Esophagus (tissue), 2 donors: ENCODE measurements around the gene FGD6. TPM values are rescaled to one million over a fixed set of nuclear protein-coding genes. Genes with fewer than 3 reads are reported as not detected.
A peak's percentile ranks its signal among the peaks of the same experiment; 100 is the strongest.

Experiments
- H3K27ac ChIP-seq, 2 donors: one replicate each; pipeline ENCODE4 v1.5.1; 2013; ENCODE audit warnings: low read depth in 2 of 2, mild to moderate bottlenecking in 2 of 2, inconsistent platforms in 1 of 2, low read length in 1 of 2, moderate library complexity in 1 of 2
- H3K27me3 ChIP-seq, 2 donors: one replicate each; pipeline ENCODE4 v1.6.1; 2013; ENCODE audit warnings: low read length in 2 of 2, control low read depth in 1 of 2, mild to moderate bottlenecking in 1 of 2; ENCODE audit not compliant: insufficient read depth in 2 of 2, control insufficient read depth in 1 of 2
- H3K36me3 ChIP-seq, 2 donors: one replicate each; pipeline ENCODE4 v1.6.1; 2013; ENCODE audit warnings: low read length in 1 of 2; ENCODE audit not compliant: control insufficient read depth in 2 of 2, insufficient read depth in 2 of 2
- H3K4me1 ChIP-seq, 2 donors: one replicate each; pipeline ENCODE4 v1.6.1; 2013; ENCODE audit warnings: low read length in 1 of 2; ENCODE audit not compliant: control insufficient read depth in 2 of 2, insufficient read depth in 2 of 2
- H3K4me3 ChIP-seq, 2 donors: one replicate each; pipeline ENCODE4 v1.5.1; 2013; ENCODE audit warnings: low read length in 2 of 2, mild to moderate bottlenecking in 2 of 2, low read depth in 1 of 2, moderate library complexity in 1 of 2
- H3K9me3 ChIP-seq, 2 donors: one replicate each; pipeline ENCODE4 v1.6.1; 2013; ENCODE audit warnings: mild to moderate bottlenecking in 2 of 2, low read depth in 1 of 2, low read length in 1 of 2, moderate library complexity in 1 of 2; ENCODE audit not compliant: control insufficient read depth in 2 of 2, insufficient read depth in 1 of 2
- WGBS, 2 donors: extraction: QIAGEN DNeasy Blood & Tissue Kit; methylation state at CpG; one replicate each; pipeline ENCODE4 v1.1.7; 2013; 5-methylcytosine and 5-hydroxymethylcytosine counted together
- polyA plus RNA-seq, 2 donors: library from polyadenylated mRNA; stranded (reverse); fragments of 200-250 nt; gene quantifications; one replicate each; pipeline ENCODE4 v1.2.3, GENCODE V29; 2013
- donor health status: healthy with polysubstance abuse.
- donor health status: Bipolar disorder and iron deficiency.

The FGD6 gene
- polyA plus RNA-seq, 2 donors = 2.2 to 2.3 TPM

- Histone ChIP-seq H3K27me3 (no peaks in the 10 kb centered on the region), H3K4me3 (no peak overlapping the region), H3K9me3 (no peaks in the 10 kb centered on the region), H3K36me3 (no peaks in the 10 kb centered on the region), H3K27ac (peak overlapping the region; percentile 42 to 67), H3K4me1 (peaks cover 0 to 3% of the 10 kb centered on the region in 2 donors)
- 20 to 28% methylated on average over 8 of the region's 8 CpGs for WGBS, 2 donors
Observed at GRCh38 chr12:95173392-95174251, 43.6 kb downstream of the FGD6 start.

GRCh38 chr12:95169368-95169767 is 47.9 kb downstream of the FGD6 start:
- Histone ChIP-seq H3K9me3 (no peaks in the 10 kb centered on the region), H3K36me3 (no peaks in the 10 kb centered on the region), H3K27ac (no peak overlapping the region), H3K27me3 (no peaks in the 10 kb centered on the region), H3K4me1 (peaks cover 0 to 3% of the 10 kb centered on the region in 2 donors), H3K4me3 (no peak overlapping the region)
- 49 to 56% methylated on average over 4 of the region's 4 CpGs for WGBS, 2 donors

GRCh38 chr12:95168746-95169145 is 48.5 kb downstream of the FGD6 start:
- Histone ChIP-seq H3K36me3 (no peaks in the 10 kb centered on the region), H3K4me3 (no peak overlapping the region), H3K27me3 (no peaks in the 10 kb centered on the region), H3K9me3 (no peaks in the 10 kb centered on the region), H3K4me1 (no peaks in the 10 kb centered on the region), H3K27ac (no peak overlapping the region)
- WGBS, 2 donors = 80 to 82% methylated on average over 2 of the region's 2 CpGs

GRCh38 chr12:95164656-95165055 is 52.6 kb downstream of the FGD6 start:
- Histone ChIP-seq H3K4me3 (no peak overlapping the region), H3K4me1 (no peaks in the 10 kb centered on the region), H3K9me3 (no peaks in the 10 kb centered on the region), H3K27me3 (no peaks in the 10 kb centered on the region), H3K36me3 (no peaks in the 10 kb centered on the region), H3K27ac (no peak overlapping the region)
- 89 to 90% methylated on average over 2 of the region's 2 CpGs for WGBS, 2 donors

- 62 to 68% methylated on average over 3 of the region's 3 CpGs for WGBS, 2 donors
- Histone ChIP-seq H3K27me3 (no peaks in the 10 kb centered on the region), H3K4me3 (no peak overlapping the region), H3K36me3 (peaks cover 0 to 2% of the 10 kb centered on the region in 2 donors), H3K27ac (no peak overlapping the region), H3K4me1 (no peaks in the 10 kb centered on the region), H3K9me3 (no peaks in the 10 kb centered on the region)
Observed at GRCh38 chr12:95158919-95159318, 58.3 kb downstream of the FGD6 start.

- 58 to 73% methylated on average over 2 of the region's 2 CpGs for WGBS, 2 donors
- peak overlapping the region in 1 of 2 donors; percentile 15 for H3K27ac ChIP-seq
- H3K9me3 ChIP-seq = no peaks in the 10 kb centered on the region
- no peak overlapping the region for H3K4me3 ChIP-seq
- H3K4me1 ChIP-seq = no peaks in the 10 kb centered on the region
- no peaks in the 10 kb centered on the region for H3K27me3 ChIP-seq
- H3K36me3 ChIP-seq = no peaks in the 10 kb centered on the region
Observed at GRCh38 chr12:95151821-95152220, 65.4 kb downstream of the FGD6 start.

GRCh38 chr12:95151406-95151805 is 65.9 kb downstream of the FGD6 start:
- Histone ChIP-seq H3K4me3 (no peak overlapping the region), H3K36me3 (no peaks in the 10 kb centered on the region), H3K4me1 (no peaks in the 10 kb centered on the region), H3K27me3 (no peaks in the 10 kb centered on the region), H3K27ac (peak overlapping the region; percentile 67 to 82), H3K9me3 (no peaks in the 10 kb centered on the region)
- 60 to 75% methylated on average over 2 of the region's 2 CpGs for WGBS, 2 donors

GRCh38 chr12:95150501-95150900 is 66.8 kb downstream of the FGD6 start:
- no peaks in the 10 kb centered on the region for H3K27me3 ChIP-seq
- H3K9me3 ChIP-seq = no peaks in the 10 kb centered on the region
- WGBS, 2 donors = 80 to 90% methylated on average over 1 of the region's 1 CpG
- no peak overlapping the region for H3K4me3 ChIP-seq
- H3K27ac ChIP-seq = peak overlapping the region; percentile 52 to 82
- H3K36me3 ChIP-seq = no peaks in the 10 kb centered on the region
- H3K4me1 ChIP-seq = no peaks in the 10 kb centered on the region

- no peak overlapping the region for H3K27ac ChIP-seq
- no peaks in the 10 kb centered on the region for H3K36me3 ChIP-seq
- H3K4me3 ChIP-seq = no peak overlapping the region
- H3K27me3 ChIP-seq = no peaks in the 10 kb centered on the region
- no peaks in the 10 kb centered on the region for H3K9me3 ChIP-seq
- no peaks in the 10 kb centered on the region for H3K4me1 ChIP-seq
Observed at GRCh38 chr12:95147866-95148265, 69.4 kb downstream of the FGD6 start.

GRCh38 chr12:95146769-95147168 is 70.5 kb downstream of the FGD6 start:
- Histone ChIP-seq H3K4me1 (no peaks in the 10 kb centered on the region), H3K27ac (no peak overlapping the region)
- WGBS, 2 donors = 71 to 85% methylated on average over 1 of the region's 1 CpG

More at GRCh38 chr12:95146769-95147168, 70.5 kb downstream of the FGD6 start:
- no peaks in the 10 kb centered on the region for H3K36me3 ChIP-seq
- H3K9me3 ChIP-seq = no peaks in the 10 kb centered on the region
- H3K27me3 ChIP-seq = no peaks in the 10 kb centered on the region
- no peak overlapping the region for H3K4me3 ChIP-seq
